B cell (primary cell): Measurements from ENCODE around the gene CORO2A.

Experiments used
- CTCF ChIP-seq: fragments of 200-600 bp; IDR thresholded peaks from one replicate; pipeline ENCODE4 v1.8.0; 2022; ENCODE audit warnings: antibody characterized with exemption, mild to moderate bottlenecking
- EZH2 ChIP-seq: IDR thresholded peaks from 2 replicates; pipeline ENCODE4 v1.6.1; 2012; ENCODE audit warnings: borderline replicate concordance, low read depth, mild to moderate bottlenecking, moderate library complexity, low read length; ENCODE audit not compliant: insufficient read depth, poor library complexity, severe bottlenecking

- no peak for TF ChIP-seq EZH2
- TF ChIP-seq CTCF = no peak
These were observed 48.4 kb downstream of the CORO2A start for GRCh38 chr9:98144076-98144475.
